ENCODE measurements around the gene KLF15.

Gene KLF15

DNA sequence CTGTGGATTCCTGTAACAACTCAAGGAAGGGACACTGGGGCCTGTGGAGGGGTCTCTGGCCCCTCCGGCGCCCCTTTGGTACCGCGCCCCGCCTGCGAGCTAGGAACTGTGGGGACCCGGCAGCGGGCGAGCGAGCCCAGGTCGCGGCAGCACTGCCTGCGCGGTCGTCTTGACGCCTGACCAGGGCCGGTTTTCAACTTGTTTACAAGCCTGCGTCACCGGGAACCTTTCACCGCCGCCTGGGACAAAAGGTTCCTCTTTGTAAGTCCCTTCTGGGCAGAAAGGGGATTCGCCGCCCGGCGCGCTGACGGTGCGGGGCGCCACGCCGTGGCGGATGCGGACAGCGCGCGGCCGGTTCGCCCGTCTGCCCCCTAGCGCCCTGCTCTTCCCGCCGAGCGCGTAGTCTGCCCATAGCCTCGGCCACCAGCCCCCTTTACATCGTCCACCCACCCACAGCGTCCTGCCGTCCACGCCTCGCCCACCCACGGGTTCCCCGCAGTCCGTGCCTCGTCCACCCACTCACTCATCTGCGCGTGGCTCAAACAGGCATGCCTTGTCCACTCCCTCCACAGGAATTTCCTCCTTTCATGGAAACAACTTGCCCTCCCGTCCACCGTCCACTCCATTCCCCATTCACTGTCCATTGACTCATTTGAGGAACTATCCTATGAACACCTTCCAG, 32.0 kb upstream of the KLF15 start:
- DNase-seq, result peak; percentile 47

DNA sequence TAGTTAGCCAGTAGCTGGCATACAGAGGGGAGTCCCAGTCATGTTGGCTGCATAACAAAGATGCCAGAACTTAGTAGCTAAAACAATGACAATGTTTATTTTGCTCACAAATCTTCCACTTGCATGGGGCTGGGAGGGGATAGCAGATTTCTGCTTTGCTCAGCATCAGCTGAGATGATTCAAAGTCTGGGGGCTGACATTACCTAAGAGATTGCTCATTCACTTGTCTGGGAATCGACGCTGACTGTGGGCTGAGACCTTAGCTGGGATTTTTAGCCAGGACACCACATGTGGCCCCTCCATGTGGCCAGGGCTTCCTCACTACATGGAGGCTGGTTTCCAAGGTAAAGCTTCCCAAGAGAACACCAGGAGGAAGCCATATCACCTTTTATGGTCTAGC, 24.8 kb upstream of the KLF15 start:
- no peak for DNase-seq

DNA sequence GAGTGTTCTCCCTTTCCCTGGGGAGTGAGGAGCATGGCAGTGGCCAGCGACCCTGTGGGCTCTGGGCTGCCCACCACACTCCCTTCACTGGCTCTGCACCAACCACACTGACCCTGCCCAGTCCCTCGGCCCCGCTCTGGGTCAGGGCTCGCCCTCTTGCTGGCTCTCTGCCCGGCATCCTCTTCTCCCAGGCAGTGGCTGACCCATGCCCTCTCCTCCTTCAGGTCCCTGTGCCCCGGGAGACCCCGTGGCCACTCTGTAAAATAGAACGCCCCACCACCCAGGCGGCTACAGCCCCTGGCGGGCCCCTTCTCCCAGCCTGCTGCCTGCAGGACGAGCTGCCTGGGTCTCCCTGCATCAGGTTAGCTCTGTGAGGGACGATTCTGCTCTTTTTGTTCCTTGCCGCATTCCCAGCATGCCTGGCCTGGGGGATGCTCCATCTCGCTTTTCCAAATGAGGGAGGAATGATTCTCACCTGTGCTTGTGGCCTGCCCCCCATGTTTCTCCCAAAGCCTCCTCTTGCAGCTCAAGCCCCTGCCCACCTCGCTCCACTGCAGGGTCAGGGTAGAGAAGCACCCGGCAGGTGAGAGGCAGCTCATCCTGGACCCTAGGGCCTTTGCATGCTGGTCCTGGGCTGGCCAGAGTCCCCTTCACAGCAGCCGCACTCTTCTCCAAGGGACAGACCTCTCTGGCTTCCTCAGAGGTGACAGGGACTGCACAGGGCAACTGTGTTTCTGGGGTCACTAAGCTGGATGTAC, 23.0 kb upstream of the KLF15 start:
- no peak for DNase-seq

DNA sequence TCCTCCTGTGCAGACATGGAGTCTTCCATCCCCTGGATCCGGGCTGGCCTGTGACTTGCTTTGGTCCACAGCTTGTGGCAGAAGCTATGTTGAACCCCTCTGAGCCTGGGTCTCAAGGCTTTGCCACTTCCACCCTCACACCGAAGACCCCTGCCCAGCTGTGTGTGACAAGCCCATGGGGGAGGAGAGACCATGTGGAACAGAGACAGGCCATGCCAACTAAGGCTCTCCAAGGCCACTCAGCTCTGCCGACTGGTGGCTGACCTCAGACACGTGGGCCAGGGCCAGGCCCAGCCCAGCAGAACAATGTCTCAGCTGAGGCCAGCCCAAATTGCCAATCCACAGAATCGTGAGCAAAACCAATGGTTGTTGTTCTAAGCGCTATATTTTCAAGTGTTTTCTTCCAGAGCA, 21.1 kb upstream of the KLF15 start:
- no peak for DNase-seq

DNA sequence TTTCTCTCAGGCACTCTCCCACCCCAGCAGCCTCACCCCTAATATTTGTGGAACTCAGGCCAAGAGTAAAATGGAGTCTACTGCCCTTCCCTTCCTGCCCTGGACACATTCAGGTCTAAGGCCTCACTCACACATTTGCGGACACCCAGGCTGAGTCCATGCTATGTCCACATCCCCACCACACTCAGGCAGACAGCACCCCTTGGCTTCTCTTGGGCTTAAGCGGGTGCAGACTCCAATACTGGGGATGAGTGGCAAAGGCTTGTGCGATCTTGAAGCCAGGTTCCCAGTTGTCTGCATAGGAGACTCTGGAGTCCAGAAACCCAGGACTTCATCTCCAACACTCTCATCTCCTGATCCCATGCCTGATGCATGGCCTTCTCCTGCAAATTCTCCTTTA, 20.0 kb upstream of the KLF15 start:
- no peak for DNase-seq

DNA sequence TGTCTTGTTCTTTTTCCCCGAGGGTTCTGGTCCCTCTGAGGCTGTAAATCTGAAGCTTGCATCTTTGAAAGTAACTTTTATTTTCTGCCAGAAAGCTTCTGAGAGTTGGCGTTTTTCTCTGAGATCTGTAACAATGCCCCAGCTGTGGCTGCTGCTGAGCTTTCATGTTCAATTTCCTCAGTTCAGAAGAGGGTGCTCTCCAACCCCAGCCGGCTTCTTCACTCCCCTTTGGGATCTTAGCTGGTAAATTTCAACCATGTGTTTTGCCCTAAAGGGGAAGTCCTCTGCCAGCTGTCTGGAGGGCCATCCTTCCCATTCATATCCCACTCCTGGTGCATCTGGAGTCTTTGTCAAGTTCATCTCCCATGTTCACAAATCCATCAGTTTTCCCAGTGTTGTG, 19.2 kb upstream of the KLF15 start:
- no peak for DNase-seq

DNA sequence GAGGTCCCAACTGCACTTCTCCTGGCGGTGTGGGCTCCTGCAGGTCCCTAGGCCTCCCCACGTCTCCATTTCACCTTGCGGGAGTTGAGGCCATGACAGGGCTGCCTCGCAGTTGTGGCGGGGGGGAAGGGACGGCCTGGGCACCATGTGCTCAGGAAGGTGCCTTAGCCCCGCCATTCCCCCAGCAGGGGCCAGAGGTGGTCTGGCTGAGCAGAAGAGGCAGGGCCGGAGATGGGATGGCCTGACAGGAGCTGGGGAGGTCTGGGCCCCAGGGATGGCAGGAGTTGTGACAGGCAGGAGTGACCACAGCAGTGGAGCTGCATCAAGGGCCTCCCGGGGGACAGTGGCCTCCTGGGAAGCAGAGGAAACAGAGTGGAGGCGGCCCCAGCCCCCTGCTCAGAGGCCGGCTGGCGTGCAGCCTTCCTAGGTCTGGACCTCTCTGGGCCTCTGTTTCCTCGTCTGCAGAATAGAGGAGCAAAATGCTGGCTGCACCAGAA, 18.7 kb upstream of the KLF15 start:
- DNase-seq, result no peak

DNA sequence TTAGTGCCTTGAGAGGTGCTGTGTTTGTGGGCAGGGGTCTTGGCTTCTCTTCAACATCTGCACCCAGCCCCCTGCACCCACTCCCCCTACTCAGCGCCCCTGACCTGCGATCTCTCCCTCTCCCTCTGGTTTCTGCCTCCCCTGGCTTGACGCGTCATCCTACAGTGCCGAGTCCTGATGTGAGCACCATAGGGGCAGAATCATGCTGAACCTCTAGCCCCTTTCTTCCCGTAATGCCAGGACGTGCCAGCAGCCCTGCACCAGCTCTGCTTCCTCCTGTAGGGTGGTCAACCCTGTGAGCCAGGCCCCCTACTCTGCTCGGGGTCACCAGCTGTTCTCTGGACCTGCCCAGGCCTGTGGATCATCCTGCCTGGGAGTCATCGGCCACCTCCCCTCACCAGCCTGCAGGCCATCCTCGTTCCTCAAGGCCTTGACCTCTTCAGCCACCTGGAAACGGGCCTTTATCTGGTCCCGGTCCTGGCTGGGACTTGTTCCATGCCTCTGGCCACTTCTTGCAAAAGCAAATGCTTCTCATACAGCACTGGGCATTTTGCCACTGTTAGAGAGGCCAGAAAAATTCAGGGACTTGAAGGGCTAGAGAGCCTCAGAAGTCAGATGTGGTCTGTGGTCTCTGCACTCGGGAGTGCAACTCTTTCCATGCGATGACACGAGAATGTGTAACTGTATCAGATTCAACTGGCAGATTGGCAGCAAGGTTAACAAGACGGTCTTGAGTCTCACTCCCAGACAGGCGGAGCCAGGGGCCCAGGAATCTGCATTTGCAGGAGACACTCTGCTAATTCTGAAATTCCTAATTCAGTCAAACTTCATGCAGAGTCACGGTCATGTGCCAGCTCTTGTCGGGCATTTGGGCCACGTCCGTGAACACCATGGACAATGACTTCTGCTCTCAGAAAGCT, 16.7 kb upstream of the KLF15 start:
- DNase-seq, result no peak

DNA sequence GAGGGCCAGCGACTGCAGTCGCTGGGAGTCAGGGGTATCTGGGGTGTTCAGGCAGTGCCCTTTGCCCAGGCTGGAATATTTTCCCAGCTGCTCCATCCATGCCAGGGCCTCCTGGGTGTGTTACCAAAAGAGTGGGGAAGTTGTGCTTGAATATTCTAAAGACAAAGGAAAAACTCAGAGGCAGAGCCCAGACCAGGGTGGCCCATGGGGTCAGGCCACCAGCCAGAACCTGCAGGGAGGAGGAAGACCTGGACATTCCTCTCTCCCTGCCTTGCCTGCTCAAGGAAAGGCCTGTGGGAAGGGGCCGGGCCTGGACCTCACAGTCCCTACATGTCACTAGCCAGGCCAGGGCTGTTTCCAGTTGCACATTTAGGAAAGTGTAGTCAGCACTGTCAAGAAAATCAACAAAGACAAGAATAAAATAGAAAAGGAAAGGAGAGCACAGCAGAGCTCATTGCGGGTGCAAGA, 16.0 kb upstream of the KLF15 start:
- DNase-seq, result no peak

DNA sequence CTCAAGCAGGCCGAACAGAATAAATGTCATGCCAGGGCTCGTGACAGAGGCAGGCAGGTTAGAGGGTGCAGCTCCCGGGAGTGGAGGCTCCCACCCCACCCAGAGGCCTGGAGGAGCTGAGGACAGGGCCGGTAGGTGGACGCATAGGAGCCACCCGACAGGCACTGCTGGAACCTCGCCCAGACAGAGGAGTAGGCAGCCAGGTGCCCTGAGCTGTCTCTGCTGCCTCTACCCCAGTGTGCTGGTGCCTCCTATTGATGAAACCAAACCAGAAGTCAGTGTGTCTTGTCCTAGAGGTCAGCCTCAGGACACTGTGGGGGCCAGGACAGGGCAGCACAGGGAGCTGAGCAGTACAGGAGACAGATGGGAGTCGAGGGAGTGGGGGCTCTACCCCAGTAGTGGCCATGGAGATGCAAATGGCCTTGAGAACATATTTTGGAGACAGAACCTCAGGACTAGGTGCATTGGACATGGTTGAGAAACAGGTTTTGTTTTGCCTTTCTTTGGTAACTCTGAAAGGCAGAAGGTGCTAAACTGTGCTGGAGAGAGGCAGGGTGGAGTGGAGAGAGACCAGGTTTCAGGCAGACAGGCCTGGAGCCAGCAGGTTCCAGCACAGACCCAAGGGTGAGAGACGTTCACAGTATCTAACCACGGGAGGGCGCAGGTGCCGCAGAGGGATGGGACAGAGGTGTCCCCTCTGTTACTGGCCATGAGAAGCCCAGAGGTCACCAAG, 15.4 kb upstream of the KLF15 start:
- no peak for DNase-seq

DNA sequence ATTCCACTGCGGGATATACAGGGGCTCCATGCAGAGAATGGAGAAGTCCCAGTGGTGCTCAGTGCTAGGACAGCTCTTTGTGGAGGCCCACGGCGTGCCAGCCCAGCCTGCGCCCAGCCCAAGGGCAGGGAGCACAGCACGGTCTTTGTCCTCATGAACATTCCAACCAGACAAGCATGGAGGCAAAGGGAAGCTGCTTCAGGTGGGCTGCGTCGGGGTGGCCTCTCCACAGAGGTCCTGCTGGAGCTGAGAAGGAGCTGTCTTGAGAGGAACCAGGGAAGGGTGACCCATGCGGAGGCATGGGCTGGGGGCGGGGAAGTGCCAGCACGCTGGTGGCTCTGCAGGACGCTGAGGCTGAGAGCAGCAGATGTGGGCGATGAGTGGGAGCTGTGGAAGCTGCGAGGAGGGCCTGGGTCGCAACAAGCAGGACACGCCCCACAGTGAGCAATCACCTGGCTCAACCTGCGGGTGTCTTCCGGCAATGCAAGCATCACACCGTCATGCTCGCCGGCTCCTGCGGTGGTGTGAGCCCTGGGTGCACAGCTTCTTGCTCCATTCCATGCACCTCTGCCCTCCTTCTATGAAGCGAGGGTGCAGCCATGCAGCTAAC, 14.0 kb upstream of the KLF15 start:
- no peak for DNase-seq

DNA sequence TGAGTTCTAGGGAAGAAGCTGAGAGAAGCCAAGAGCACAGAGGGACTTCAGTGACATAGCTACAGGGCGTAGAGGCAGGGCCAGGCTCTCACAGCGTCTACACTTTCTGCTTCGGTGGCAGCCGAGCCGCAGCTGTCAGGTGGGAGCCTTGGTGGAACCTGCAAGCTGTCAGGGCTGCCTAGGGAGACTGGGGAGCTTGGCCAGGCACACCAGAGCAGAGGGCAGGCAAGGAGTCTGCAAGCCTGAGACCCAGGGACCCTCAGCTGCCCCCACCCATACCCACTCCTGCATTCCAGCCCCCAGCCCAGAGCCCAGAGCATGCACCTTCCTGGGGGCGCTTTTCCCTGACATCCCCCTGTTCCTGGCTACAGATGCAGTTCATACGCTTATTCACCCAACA, 13.4 kb upstream of the KLF15 start:
- DNase-seq, result no peak

DNA sequence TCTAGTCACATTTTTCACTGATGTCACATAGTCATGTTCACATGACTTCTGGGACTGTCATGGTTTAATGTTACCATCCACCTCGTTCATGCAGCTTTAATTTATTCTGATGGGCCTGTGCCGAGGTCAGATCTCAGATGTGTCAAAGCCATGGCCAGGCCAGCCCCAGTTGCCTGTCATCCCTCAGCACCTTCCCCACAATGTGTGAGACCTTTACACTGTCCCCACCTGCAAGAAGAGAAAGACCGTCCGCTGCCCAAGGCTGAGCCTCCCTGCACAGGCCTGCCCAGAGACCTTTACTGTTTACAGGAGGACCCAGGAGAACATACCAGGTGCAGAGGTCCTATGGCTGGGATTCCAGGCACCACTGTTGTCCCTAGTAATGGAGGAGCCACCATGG, 12.8 kb upstream of the KLF15 start:
- no peak for DNase-seq

DNA sequence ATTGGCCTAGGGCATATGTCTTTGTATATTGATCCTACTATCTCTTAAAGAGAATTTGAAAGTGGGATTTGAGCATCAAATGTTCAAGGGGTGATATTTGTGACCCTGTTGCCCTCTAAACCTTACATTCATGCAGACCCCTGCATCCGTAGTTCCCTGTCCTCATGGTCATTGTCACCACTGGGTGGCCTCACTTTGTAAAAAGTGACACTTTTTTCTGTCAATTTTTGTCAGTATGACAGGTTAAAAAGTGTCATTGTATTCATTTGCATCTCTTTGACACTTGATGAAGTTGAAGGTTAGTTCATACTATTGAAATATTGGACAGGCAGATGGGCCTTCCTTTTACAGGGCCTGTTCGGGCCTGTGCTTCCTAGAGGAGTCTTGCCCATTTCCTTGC, 12.3 kb upstream of the KLF15 start:
- DNase-seq, result no peak

DNA sequence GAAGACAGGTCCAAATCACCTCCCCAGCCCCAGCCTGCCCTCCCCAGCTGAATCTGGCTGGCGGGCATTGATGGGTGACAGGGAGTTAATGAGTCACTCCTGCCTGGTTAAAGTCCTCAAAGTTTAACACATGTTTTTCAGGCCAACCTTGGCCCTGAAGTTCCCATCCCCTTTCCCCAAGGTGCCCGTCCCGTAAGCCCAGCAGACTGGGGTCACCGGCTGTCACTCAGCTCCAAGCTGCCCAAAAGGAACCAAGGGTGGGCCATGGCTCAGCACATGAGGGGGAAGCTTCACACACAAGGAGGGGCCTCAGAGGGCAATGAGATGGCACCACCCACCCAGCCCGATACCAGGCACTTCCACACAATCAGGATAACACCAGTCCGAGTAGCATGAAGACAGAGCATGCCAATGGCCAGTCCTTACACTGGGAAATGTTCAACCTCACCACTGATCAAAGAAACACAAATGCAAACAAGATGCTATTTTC, 10.2 kb upstream of the KLF15 start:
- DNase-seq, result no peak

DNA sequence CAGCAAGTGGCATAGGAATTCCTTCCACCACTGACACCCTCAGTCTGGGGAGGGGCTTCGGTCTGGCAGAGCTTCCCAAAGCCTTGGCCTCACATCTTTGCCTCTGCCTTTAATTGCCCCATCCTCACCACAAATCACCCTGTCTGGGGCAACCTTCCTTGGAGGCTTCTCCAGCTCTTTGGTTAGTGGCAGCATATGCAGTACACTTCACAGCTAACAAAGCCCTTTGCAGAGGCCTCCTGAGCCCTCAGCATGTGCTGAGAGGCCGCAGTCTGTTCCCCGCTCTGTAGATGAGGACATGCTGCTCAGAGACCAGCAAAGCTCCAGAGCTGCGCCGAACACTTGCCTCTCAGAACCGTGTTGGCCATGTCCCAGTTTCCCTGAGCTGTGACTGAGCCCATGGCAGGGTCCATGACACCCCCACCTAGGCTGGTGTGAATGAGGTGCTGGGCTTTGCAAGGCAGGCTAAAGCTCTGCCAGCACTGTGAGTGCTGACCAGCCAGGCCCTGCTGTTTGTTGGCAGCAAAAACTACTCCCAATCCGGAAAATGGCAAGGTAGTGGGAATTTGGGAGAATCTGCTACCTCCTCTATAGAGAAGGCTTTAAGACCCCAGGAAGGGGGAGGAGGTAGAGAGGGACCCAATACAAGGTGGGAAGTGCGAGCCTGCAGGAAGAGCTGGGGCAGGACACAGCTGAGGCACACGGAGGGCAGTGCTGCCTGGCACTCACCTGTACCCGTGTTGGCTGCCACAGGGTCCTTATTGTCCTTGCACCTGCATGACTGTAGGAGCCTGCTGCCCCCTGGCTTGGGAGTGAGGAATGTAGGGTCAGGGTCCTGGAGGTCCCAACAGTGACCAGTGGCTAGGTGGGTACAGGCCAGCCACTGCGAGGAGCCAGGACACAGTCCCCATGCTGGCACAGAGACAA, 8.4 kb upstream of the KLF15 start:
- no peak for DNase-seq

DNA sequence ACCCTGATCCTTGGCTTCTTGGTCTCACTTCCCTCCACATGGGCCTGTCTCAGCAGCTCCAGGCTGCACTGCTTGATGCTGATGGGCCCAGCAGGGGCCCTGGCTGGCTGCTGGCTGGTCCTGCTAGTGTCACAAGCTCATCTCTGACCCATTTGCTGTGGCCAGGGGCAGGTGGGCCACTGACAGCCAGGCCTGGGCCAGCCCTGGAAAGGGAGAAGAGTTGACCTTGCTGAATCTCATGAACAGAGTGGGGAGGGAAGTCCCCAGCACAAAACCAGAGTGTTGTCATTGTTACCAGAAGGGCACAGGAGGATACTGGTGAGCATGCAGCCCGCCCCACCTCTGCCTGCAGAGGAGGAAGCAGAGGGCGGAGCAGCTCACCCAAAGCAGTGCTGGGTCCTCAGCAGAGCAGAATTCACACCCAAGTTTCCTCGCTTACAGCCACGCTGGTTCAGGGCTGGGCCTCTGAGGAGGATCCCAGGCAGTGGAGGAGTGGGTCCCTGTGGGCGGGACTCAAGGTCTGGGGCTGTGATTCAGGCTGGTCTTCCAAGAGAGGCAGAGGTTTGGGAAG, 7.6 kb upstream of the KLF15 start:
- DNase-seq, result no peak

DNA sequence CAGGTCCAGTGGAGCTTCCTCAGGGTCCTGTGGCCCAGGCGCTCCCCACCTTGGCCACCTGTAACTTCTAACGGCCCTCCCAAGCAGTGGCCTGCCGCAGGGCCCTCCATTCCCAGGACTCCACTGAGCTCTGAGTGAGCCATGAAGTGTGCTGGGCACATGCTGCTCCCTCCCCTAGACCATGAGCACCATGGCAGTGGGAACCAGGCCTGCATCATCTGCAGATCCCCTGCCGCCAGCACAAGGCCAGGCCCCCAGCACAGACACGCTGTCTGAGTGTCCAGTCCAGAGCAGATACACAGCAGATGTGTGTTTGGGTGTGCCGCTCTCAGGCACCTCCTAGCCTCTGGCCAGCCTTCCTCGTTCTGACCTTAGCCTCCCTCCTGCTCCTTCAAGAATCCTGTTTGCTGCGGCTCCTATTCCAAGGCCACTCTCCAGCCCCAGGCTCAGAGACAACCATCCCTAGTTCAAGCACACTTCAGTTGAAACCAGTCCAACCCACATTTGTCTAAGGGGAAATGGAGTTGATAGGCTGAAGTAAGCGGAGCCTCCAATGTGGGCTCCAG, 7.0 kb upstream of the KLF15 start:
- no peak for DNase-seq

DNA sequence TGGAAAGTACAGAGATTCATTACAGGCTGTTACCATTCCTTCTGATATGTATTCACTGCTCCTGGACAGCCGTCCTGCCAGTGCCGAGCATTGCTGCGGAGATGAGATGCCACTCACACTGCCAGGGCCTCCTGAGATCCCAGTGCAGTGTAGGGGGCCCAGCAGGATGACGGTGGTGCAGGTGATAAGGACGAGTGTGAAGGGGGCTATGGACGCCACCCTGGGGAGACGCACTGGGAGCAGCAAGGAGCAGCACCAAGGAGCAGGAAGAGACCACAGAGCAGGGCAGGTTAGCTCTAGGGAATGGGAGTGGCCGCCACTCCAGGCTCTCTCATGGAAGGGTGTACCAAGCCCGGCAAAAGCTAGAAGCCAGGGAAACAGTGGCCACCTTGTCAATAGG, 4.0 kb upstream of the KLF15 start:
- DNase-seq, result no peak

DNA sequence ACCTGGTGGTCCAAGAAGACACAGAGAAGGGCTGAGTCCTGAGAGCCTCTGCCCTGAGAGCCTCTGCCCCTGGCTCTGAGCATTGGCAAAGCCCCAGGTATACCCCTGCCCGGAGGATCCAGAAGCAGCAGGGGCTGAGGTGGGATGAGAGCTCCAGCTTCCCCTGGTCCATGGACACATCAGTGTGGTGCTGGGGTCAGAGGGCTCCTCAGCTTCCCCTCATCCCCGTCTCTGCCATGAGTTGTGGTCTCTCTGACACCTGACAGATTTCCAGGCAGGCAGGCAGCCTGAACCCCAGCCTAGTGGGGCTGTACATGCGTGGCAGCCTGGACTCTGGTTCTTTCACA, 3.5 kb upstream of the KLF15 start:
- no peak for DNase-seq

All from cortex of kidney (tissue), 1 donor.